Transverse colon (tissue), 4 donors: ENCODE data around the gene STARD4. TPM values are rescaled to one million over a fixed set of nuclear protein-coding genes. Genes with fewer than 3 reads are reported as not detected.

Experiments
- DNase-seq: peaks from one replicate; pipeline ENCODE4 v3.0.0-alpha.2; 2019
- H3K27ac ChIP-seq, 4 donors: fragments of 200-600 bp; sonication (generic); 2 replicates each; pipeline ENCODE4 v1.5.1; 2016 to 2018; ENCODE audit warnings: inconsistent platforms in 4 of 4
- H3K27me3 ChIP-seq: fragments of 200-600 bp; sonication (generic); 2 replicates; pipeline ENCODE4 v1.5.1; 2017; ENCODE audit warnings: inconsistent platforms
- H3K36me3 ChIP-seq, 4 donors: fragments of 200-600 bp; sonication (generic); 2 replicates each; pipeline ENCODE4 v1.5.1; 2017 to 2019; ENCODE audit warnings: inconsistent platforms in 4 of 4
- H3K4me1 ChIP-seq, 4 donors: fragments of 200-600 bp; sonication (generic); 2 replicates each; pipeline ENCODE4 v1.5.1; 2017 to 2020; ENCODE audit warnings: inconsistent platforms in 4 of 4
- H3K4me3 ChIP-seq, 4 donors: fragments of 200-600 bp; sonication (generic); 1 replicate in 1 of 4; 2 replicates in 3 of 4; pipeline versions ENCODE4 v1.5.1 to v1.6.1; 2017 to 2019; ENCODE audit warnings: inconsistent platforms in 4 of 4
- H3K9me3 ChIP-seq, 2 donors: fragments of 200-600 bp; sonication (generic); 2 replicates each; pipeline ENCODE4 v1.5.1; 2017 to 2019; ENCODE audit warnings: inconsistent platforms in 2 of 2
- CTCF ChIP-seq, 5 experiments: fragments of 200-600 bp in 3 of 5; fragments of 450-650 bp in 2 of 5; sonication (generic) in 3 of 5; IDR thresholded peaks; 1 replicate in 2 of 5; 2 replicates in 3 of 5; pipeline ENCODE4 v1.5.1; 2016 to 2017; ENCODE audit warnings: antibody characterized with exemption in 5 of 5, inconsistent platforms in 3 of 5, mild to moderate bottlenecking in 2 of 5, moderate library complexity in 1 of 5
- EP300 ChIP-seq: sonication (generic); formaldehyde crosslinking; IDR thresholded peaks from one replicate; pipeline ENCODE4 v1.6.1; 2017; ENCODE audit warnings: antibody characterized with exemption, low read depth
- POLR2A ChIP-seq: fragments of 450-650 bp; IDR thresholded peaks from one replicate; pipeline ENCODE4 v1.6.1; 2016; ENCODE audit warnings: antibody characterized with exemption, mild to moderate bottlenecking, moderate library complexity
- POLR2AphosphoS5 ChIP-seq, 3 donors: sonication (generic); formaldehyde crosslinking; IDR thresholded peaks; one replicate each; pipeline ENCODE4 v1.6.1; 2016; ENCODE audit warnings: antibody characterized with exemption in 3 of 3
- WGBS, 2 donors: methylation state at CpG; one replicate each; pipeline ENCODE4 v1.1.5; 2018; ENCODE audit warnings: low coverage in 1 of 2; 5-methylcytosine and 5-hydroxymethylcytosine counted together
- in situ Hi-C, 4 donors: fragments of 200-750 bp; cut with MboI; loops; one replicate each; pipeline versions ENCODE4 v1.15.0 to v1.15.1; 2017; ENCODE audit warnings: low sequenced_read_pairs in 3 of 4, low pct_ligation_motif_present in 1 of 4, low pct_unique_long_range_greater_than_20kb in 1 of 4
- intact Hi-C: fragments of 100-400 bp; cut with DNase I; formaldehyde crosslinking; loops from one replicate; pipeline ENCODE4 v1.15.1; 2023; ENCODE audit warnings: low total_unique reads
- total RNA-seq, 4 donors: library from RNA; depleted of rRNA; stranded (reverse); fragments of >200 nt; gene quantifications; one replicate each; pipeline ENCODE4 v1.1.0, GENCODE V29; 2016

Gene STARD4
- total RNA-seq, 4 donors from 2014 or later: 12.0 to 178 (median 19.3) TPM

- intact Hi-C loops: no loop called here
- no peaks in the 10 kb centered on the region for H3K4me1 ChIP-seq
Observed at GRCh38 chr5:111486926-111487325, 25.4 kb downstream of the STARD4 start.

DNA sequence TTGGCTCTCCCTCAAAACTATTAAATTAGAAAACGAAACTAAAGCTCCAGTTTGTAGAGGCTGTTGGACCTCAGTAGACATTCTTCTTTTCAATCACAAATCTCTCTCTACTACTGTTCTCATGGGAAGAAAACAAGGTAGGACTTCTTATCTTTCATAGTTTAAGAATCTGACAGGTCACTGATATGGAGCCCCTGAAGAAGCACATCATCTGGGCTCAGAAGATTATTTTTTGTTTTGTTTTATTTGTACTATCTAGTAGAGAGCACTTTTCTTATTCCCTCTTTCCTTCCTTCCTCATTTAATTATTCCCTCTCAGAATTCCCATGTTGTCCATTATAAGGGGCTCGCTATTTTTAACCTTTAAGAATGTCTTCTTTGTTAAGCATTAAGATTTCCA, 26.3 kb downstream of the STARD4 start:
- no peak overlapping the region for H3K27ac ChIP-seq
- TF ChIP-seq CTCF (IDR thresholded peaks at IDR 0.05) (no peak), EP300 (no peak), POLR2AphosphoS5 (IDR thresholded peaks at IDR 0.05) (no peak), POLR2A (no peak)
- intact Hi-C loops: no loop called here
- H3K27me3 ChIP-seq: no peaks in the 10 kb centered on the region
- no peaks in the 10 kb centered on the region for H3K36me3 ChIP-seq
- no peak overlapping the region for H3K4me3 ChIP-seq
- DNase-seq: no peak
- 47 to 59% methylated on average over 2 of the region's 2 CpGs for WGBS, 2 donors
- in situ Hi-C loops: no loop called here
- no peaks in the 10 kb centered on the region for H3K9me3 ChIP-seq
- H3K4me1 ChIP-seq: no peaks in the 10 kb centered on the region

More at GRCh38 chr5:111486926-111487325, 25.4 kb downstream of the STARD4 start:
- Histone ChIP-seq H3K27ac (no peak overlapping the region), H3K36me3 (no peaks in the 10 kb centered on the region), H3K27me3 (no peaks in the 10 kb centered on the region), H3K9me3 (no peaks in the 10 kb centered on the region), H3K4me3 (no peak overlapping the region)
- in situ Hi-C loops: no loop called here
- TF ChIP-seq EP300 (no peak), POLR2A (no peak), POLR2AphosphoS5 (IDR thresholded peaks at IDR 0.05) (no peak), CTCF (IDR thresholded peaks at IDR 0.05) (no peak)
- no peak for DNase-seq

GRCh38 chr5:111480346-111480745, 32.0 kb downstream of the STARD4 start:
- in situ Hi-C loops (no loop called here), intact Hi-C loops (no loop called here)
- DNase-seq: no peak
- no peaks in the 10 kb centered on the region for H3K4me1 ChIP-seq
- H3K27me3 ChIP-seq: no peaks in the 10 kb centered on the region
- no peaks in the 10 kb centered on the region for H3K36me3 ChIP-seq
- 65 to 72% methylated on average over 2 to 4 of the region's 4 CpGs for WGBS, 2 donors
- TF ChIP-seq POLR2A (no peak), CTCF (IDR thresholded peaks at IDR 0.05) (no peak), EP300 (no peak), POLR2AphosphoS5 (IDR thresholded peaks at IDR 0.05) (no peak)
- H3K4me3 ChIP-seq: no peak overlapping the region
- H3K27ac ChIP-seq: no peak overlapping the region
- no peaks in the 10 kb centered on the region for H3K9me3 ChIP-seq

DNA sequence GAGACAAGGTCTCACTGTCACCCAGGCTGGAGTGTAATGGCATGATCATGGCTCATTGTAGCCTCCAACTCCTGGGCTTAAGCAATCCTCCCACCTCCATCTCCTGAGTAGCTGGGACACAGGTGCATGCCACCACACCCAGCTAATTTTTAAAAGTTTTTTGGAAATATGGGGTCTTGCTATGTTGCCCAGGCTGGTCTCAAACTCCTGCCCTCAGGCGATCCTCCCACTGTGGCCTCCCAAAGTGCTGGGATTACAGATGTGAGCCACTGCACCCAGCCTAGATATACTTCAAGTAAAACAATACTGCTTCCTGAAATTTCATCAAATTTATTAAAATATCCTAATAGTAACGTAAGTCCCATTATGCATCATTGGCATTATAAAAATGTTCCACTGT, 33.4 kb downstream of the STARD4 start:
- in situ Hi-C loops (no loop called here), intact Hi-C loops (no loop called here)
- Histone ChIP-seq H3K4me3 (no peak overlapping the region), H3K36me3 (no peaks in the 10 kb centered on the region), H3K27ac (no peak overlapping the region), H3K4me1 (no peaks in the 10 kb centered on the region), H3K9me3 (no peaks in the 10 kb centered on the region), H3K27me3 (no peaks in the 10 kb centered on the region)
- TF ChIP-seq POLR2A (no peak), CTCF (IDR thresholded peaks at IDR 0.05) (no peak), POLR2AphosphoS5 (IDR thresholded peaks at IDR 0.05) (no peak), EP300 (no peak)
- DNase-seq: no peak
- 98 to 100% methylated on average over 2 of the region's 2 CpGs for WGBS, 2 donors
